Memory B cell (primary cell): ENCODE measurements around the gene ACER2.
A peak's percentile ranks its signal among the peaks of the same experiment; 100 is the strongest.

Source experiments
- ATAC-seq: fragments of 150-1000 bp; cut with Tn5 transposase; 2 replicates; pipeline ENCODE4 v1.10.0; 2021; ENCODE audit warnings: low read depth, mild to moderate bottlenecking, moderate library complexity
- DNase-seq, 2 donors: peaks; one replicate each; pipeline ENCODE4 v3.0.0; 2022; ENCODE audit warnings: low spot score in 2 of 2
- H3K27ac Mint-ChIP-seq: one replicate; pipeline ENCODE4 v1.8.0; 2022; ENCODE audit warnings: mild to moderate bottlenecking, moderate library complexity, mixed read lengths
- H3K27me3 Mint-ChIP-seq: one replicate; pipeline ENCODE4 v1.8.0; 2022; ENCODE audit warnings: mixed read lengths
- H3K36me3 Mint-ChIP-seq: one replicate; pipeline ENCODE4 v1.8.0; 2022; ENCODE audit warnings: mild to moderate bottlenecking, mixed read lengths
- H3K4me1 Mint-ChIP-seq: one replicate; pipeline ENCODE4 v1.8.0; 2022; ENCODE audit warnings: mixed read lengths
- H3K4me3 Mint-ChIP-seq: one replicate; pipeline ENCODE4 v1.8.0; 2022; ENCODE audit warnings: mild to moderate bottlenecking, moderate library complexity, mixed read lengths
- H3K9me3 Mint-ChIP-seq: one replicate; pipeline ENCODE4 v1.8.0; 2022; ENCODE audit warnings: mixed read lengths

ACER2 gene

GRCh38 chr9:19451240-19452087, 42.7 kb downstream of the ACER2 start:
- Mint-ChIP-seq H3K4me1 (peaks cover 15% of the 10 kb centered on the region), H3K27me3 (no peaks in the 10 kb centered on the region), H3K4me3 (peak overlapping the region; percentile 84), H3K27ac (peak overlapping the region; percentile 99), H3K9me3 (no peaks in the 10 kb centered on the region), H3K36me3 (no peaks in the 10 kb centered on the region)
- peak; percentile 99 for ATAC-seq
- DNase-seq = peak; percentile 26 to 45

GRCh38 chr9:19456426-19456825, 47.6 kb downstream of the ACER2 start:
- Mint-ChIP-seq H3K4me3 (no peak overlapping the region), H3K27ac (no peak overlapping the region), H3K9me3 (no peaks in the 10 kb centered on the region), H3K36me3 (no peaks in the 10 kb centered on the region), H3K4me1 (peaks cover 16% of the 10 kb centered on the region), H3K27me3 (no peaks in the 10 kb centered on the region)
- DNase-seq = no peak
- no peak for ATAC-seq

- peak; percentile 65 to 71 for DNase-seq
- Mint-ChIP-seq H3K4me3 (peak overlapping the region; percentile 16), H3K27me3 (no peaks in the 10 kb centered on the region)
These were observed 48.3 kb downstream of the ACER2 start for GRCh38 chr9:19456996-19457692.

GRCh38 chr9:19457693-19458009, 48.8 kb downstream of the ACER2 start:
- Mint-ChIP-seq H3K27ac (no peak overlapping the region), H3K4me3 (peak overlapping the region; percentile 16), H3K4me1 (peaks cover 10% of the 10 kb centered on the region), H3K36me3 (no peaks in the 10 kb centered on the region), H3K27me3 (no peaks in the 10 kb centered on the region), H3K9me3 (no peaks in the 10 kb centered on the region)
- ATAC-seq (peak; percentile 21), DNase-seq (no peak)

More at GRCh38 chr9:19456996-19457692, 48.3 kb downstream of the ACER2 start:
- ATAC-seq = peak; percentile 90
- H3K9me3 Mint-ChIP-seq = no peaks in the 10 kb centered on the region
- peaks cover 10% of the 10 kb centered on the region for H3K4me1 Mint-ChIP-seq
- peak overlapping the region; percentile 38 for H3K27ac Mint-ChIP-seq
- H3K36me3 Mint-ChIP-seq = no peaks in the 10 kb centered on the region

GRCh38 chr9:19460243-19460642, 51.4 kb downstream of the ACER2 start:
- Mint-ChIP-seq H3K9me3 (no peaks in the 10 kb centered on the region), H3K27me3 (no peaks in the 10 kb centered on the region), H3K27ac (no peak overlapping the region), H3K4me3 (no peak overlapping the region), H3K36me3 (no peaks in the 10 kb centered on the region), H3K4me1 (peaks cover 13% of the 10 kb centered on the region)
- no peak for DNase-seq
- ATAC-seq = no peak

- no peak for ATAC-seq
- Mint-ChIP-seq H3K27me3 (no peaks in the 10 kb centered on the region), H3K4me3 (no peak overlapping the region), H3K27ac (no peak overlapping the region), H3K9me3 (no peaks in the 10 kb centered on the region), H3K36me3 (no peaks in the 10 kb centered on the region), H3K4me1 (peaks cover 14% of the 10 kb centered on the region)
- DNase-seq = no peak
These were observed 52.3 kb downstream of the ACER2 start for GRCh38 chr9:19461135-19461534.

GRCh38 chr9:19464061-19464763, 55.4 kb downstream of the ACER2 start:
- no peaks in the 10 kb centered on the region for H3K36me3 Mint-ChIP-seq
- peaks cover 10% of the 10 kb centered on the region for H3K4me1 Mint-ChIP-seq
- DNase-seq = no peak
- H3K27ac Mint-ChIP-seq = no peak overlapping the region
- H3K9me3 Mint-ChIP-seq = no peaks in the 10 kb centered on the region
- no peak for ATAC-seq
- no peaks in the 10 kb centered on the region for H3K27me3 Mint-ChIP-seq
- peak overlapping the region; percentile 94 for H3K4me3 Mint-ChIP-seq

- DNase-seq (peak; percentile 66 to 84), ATAC-seq (peak; percentile 97)
- H3K27me3 Mint-ChIP-seq = no peaks in the 10 kb centered on the region
- no peaks in the 10 kb centered on the region for H3K9me3 Mint-ChIP-seq
- H3K4me1 Mint-ChIP-seq = peaks cover 10% of the 10 kb centered on the region
- no peak overlapping the region for H3K27ac Mint-ChIP-seq
- H3K4me3 Mint-ChIP-seq = peak overlapping the region; percentile 94
- H3K36me3 Mint-ChIP-seq = no peaks in the 10 kb centered on the region
These were observed 56.2 kb downstream of the ACER2 start for GRCh38 chr9:19464764-19465585.

GRCh38 chr9:19465586-19466279, 56.9 kb downstream of the ACER2 start:
- Mint-ChIP-seq H3K4me1 (peaks cover 10% of the 10 kb centered on the region), H3K9me3 (no peaks in the 10 kb centered on the region), H3K4me3 (no peak overlapping the region), H3K36me3 (no peaks in the 10 kb centered on the region), H3K27ac (no peak overlapping the region), H3K27me3 (no peaks in the 10 kb centered on the region)
- no peak for DNase-seq
- no peak for ATAC-seq

GRCh38 chr9:19466280-19466639, 57.5 kb downstream of the ACER2 start:
- DNase-seq (no peak), ATAC-seq (no peak)
- Mint-ChIP-seq H3K27me3 (no peaks in the 10 kb centered on the region), H3K4me3 (no peak overlapping the region), H3K4me1 (peaks cover 10% of the 10 kb centered on the region), H3K27ac (no peak overlapping the region), H3K36me3 (no peaks in the 10 kb centered on the region), H3K9me3 (no peaks in the 10 kb centered on the region)

- Mint-ChIP-seq H3K9me3 (no peaks in the 10 kb centered on the region), H3K4me1 (peaks cover 11% of the 10 kb centered on the region), H3K36me3 (no peaks in the 10 kb centered on the region), H3K27ac (no peak overlapping the region), H3K4me3 (no peak overlapping the region), H3K27me3 (no peaks in the 10 kb centered on the region)
- no peak for DNase-seq
- ATAC-seq = no peak
These were observed 60.5 kb downstream of the ACER2 start for GRCh38 chr9:19469271-19469670.

- DNase-seq = no peak
- Mint-ChIP-seq H3K4me1 (peaks cover 4% of the 10 kb centered on the region), H3K27me3 (no peaks in the 10 kb centered on the region), H3K4me3 (no peak overlapping the region), H3K9me3 (no peaks in the 10 kb centered on the region), H3K27ac (no peak overlapping the region), H3K36me3 (no peaks in the 10 kb centered on the region)
- no peak for ATAC-seq
These were observed 61.8 kb downstream of the ACER2 start for GRCh38 chr9:19470567-19470966.

- Mint-ChIP-seq H3K4me3 (no peak overlapping the region), H3K27me3 (no peaks in the 10 kb centered on the region), H3K4me1 (peaks cover 4% of the 10 kb centered on the region), H3K9me3 (no peaks in the 10 kb centered on the region), H3K36me3 (no peaks in the 10 kb centered on the region), H3K27ac (no peak overlapping the region)
- no peak for ATAC-seq
- no peak for DNase-seq
These were observed 62.3 kb downstream of the ACER2 start for GRCh38 chr9:19470981-19471650.
